GM19035 (cell line): Measurements from ENCODE around the gene NEURL3.
"Not testable (repeated sequence)": the region's sequence is repeated elsewhere in the genome, so short reads cannot be mapped to it uniquely, and the experiment has no call there.

Source experiments
- ATAC-seq: cut with Tn5 transposase; IDR thresholded peaks from one replicate; pipeline ENCODE4 v1.9.1; 2021; ENCODE audit not compliant: unreplicated experiment

Gene NEURL3

DNA sequence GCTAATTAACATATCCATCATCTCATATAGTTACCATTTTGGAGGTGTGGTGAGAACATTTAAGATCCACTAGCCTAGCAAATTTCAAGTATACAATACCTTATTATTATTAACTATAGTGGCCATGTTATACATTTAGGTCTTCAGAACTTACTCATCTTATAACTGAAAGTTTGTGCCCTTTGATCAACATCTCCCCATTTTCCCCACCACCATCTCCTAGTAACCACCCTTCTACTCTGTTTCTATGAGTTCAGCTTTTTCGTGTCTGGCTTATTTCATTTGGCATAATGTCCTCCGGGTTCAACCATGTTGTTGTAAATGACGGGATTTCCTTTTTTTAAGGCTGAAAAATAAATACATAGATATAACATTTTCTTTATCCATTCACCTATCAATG is 15.9 kb downstream of the NEURL3 start:
- no peak for ATAC-seq

DNA sequence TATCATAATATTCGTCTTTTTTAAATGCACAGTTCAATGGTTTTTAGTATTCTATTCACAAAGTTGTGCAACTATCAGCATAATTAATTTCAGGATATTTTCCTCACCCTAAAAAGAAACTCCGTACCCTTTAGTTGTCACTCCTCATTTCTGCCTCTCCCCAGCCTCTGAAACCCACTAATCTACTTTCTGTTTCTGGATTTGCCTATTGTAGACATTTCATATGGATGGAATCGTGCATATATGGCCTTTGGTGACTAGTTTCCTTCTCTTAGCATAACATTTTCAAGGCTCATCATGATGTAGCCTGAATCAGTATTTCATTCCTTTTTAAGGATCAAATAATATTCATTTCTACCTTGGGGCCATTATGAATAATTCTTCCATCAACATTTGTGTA is 18.5 kb downstream of the NEURL3 start:
- ATAC-seq = no peak

DNA sequence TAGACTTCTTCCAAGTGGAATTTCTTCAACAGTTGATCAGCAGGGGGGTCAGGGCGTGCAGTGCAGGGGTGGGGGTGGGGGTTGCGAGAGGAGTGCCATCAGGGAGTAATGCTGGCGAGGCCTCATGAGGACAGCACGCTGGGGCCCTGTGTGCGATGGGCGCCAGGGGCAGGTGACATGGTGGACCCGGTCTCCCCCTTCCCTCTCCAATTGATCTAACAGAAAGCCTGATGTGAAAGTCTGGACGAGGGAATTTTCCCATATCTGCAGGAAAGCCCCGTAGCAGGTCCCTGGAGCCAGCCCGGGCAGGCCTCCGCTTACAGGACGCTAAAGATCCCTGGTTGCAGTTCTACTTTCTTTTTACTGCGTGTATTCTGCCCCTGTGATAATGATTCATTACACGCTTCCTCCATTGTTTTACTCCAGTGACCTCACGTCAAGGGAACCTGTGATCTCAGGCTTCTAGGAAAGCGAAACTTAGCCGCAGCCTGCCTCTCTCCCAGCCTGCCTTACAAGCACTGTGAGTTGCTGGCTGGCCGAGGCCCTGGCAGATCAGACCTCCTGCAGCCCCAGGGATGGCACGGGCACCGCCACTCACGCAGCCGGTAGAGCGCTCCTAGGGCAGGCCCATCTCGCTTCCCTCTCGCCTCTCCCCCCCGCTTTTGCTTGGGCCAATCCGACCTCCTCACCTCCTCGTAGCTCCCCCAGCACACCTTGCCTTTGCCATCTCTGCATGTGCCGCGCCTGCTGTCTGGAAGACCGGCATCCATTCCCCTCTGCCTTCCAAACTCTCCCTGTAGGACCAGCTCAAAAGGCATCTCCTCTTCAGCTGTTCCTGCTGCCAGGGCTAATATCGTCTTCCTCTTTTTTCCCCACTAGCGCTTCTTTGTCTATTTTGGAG is 19.2 kb downstream of the NEURL3 start:
- ATAC-seq = peak; percentile 89

DNA sequence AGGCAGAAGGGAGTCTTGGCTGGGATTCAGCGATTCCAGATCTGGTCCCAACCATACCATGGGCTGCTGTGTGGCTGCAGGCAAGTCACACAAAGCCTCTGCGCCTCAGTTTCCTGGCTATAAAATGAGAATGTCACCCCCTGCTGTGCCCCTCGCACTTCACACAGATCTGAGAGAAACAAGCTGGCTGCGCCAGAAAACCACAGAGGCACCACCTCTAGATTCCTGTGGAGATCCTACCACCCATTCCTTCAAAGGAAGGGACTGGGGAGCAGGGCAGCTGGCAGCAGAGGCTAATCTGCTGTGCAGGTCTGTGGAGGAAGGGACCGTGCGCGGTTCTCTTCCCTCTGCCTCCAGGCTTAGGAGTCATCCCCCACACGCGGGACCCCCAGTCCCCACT is 19.8 kb downstream of the NEURL3 start:
- ATAC-seq = peak; percentile 6

DNA sequence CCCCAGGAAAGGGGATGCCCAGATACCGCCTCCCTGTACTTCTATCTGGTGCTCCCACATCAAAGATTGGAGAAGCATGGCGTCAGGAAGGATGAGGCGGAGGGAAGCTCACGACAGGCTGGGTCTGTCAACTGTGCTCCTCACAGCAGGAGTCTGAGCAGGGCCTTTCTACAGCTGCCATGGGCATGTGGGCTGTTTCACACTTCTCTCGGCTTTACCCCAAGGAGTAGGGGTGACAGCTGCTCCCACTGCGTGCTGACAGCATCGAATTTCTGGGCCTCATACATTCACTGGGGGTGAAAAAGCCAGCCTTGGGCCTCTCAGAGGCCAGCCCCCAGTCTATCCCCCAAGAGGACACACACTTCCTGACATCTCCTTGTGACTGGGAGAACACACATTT is 21.1 kb downstream of the NEURL3 start:
- ATAC-seq = no peak

DNA sequence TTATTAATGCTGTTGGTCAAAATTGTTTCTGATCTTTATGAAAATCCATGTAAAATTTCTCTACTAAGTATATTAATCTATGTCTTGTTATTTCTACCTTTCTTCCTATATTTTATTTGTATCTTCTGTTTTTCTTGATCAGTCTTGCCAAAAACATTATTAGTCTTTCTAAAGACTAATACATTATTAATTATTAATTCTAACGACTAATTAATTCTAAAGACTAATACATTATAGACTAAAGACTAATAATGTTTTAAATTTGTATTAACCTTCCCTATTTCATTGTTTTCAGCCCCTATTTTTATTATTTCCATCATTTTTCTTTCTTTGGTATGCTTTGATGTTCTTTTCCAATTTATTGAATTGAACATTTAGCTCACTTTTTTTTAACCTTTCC is 27.7 kb downstream of the NEURL3 start:
- no peak for ATAC-seq

DNA sequence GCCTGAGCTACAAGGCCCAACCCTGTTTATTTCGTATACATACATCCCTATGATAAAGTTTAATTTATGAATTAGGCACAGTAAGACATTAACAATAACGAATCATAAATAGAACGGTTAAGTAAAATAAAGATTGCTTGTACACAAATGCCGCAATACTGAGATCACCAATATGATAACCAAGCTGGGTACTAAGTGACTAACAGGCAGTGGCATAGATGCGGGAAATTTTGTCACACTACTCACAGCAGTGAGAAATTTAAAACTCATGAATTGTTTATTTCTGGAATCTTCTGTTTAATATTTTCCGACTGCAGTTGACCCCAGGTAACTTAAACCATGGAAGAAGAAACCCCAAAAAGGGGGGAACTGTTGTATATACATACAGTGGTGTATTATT is 33.4 kb downstream of the NEURL3 start:
- no peak for ATAC-seq

DNA sequence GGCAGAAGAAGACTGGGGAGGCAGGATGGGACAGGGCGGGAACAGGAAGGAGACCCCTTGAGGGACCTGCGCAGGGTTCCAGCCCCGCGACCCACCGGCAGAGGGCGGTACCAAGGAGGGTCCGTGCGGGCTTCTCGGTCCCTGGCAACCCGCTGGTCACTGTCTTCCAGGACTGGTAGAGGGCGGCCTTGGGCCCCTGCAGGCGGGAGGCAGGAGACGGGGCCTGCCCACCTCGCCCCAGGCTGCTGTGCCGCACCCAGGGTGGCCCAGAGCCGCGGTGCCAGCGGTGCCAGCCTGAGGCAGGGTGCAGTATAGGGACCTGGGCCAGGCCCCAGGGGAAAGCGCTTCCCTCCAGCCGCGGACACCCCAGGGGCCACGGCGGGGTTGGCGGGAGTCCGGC is 34.5 kb downstream of the NEURL3 start:
- no peak for ATAC-seq

DNA sequence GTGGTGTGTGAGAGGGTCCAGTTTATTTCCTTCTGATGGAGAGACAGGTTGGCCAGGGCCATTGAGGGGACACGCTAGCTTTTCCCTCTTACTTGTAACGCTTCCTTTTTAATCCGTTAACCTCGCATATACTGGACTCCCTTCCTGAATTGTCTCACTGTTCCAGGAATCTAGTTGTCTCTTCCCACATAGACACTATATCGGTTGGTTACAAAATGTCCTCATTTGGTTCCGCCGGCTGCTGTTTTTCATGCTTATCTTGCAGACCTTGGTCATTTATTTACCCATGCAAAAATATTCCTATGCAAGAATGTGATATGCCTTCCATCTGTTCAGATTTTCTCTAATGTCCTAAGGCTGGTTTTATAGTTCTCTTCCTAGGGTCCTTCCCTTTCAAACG is 35.0 kb downstream of the NEURL3 start:
- no peak for ATAC-seq

DNA sequence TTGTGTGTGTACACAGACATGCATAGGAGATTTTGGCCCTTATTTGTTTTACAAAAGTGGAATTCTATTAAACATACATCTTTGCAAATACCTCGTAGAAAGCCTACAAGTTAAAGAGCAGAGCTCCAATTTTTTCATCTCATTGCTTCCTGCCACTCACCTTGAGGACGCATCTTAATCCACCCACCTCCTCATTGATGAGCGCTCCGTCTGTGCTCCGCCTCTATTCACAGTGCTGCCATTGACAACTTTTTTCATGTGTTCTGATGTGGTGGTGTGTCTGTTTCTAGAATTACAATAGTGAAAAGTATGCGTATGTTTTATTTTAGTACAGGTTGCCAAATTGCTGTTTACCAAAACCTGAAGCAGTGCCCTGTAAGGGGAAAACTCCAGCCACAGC is 36.3 kb downstream of the NEURL3 start:
- ATAC-seq = no peak

DNA sequence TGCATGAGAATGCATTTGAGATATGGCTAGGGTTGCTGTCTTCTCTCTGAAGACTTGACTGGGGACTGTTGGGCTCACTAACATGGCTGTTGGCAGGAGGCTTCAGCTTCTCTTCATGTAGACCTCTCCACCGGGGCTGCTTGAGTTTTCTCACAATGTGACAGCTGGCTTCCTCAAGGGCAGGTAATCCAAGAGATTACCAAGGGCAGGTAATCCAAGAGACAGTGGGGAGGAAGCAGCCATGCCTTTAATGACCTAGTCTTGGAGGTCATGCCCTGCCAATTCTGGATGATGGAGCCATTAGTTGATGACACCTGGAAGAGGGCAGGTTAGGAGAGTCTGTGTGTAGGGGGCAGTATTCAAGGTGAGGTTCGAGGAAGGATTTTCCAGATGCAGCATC is 40.5 kb downstream of the NEURL3 start:
- no peak for ATAC-seq

DNA sequence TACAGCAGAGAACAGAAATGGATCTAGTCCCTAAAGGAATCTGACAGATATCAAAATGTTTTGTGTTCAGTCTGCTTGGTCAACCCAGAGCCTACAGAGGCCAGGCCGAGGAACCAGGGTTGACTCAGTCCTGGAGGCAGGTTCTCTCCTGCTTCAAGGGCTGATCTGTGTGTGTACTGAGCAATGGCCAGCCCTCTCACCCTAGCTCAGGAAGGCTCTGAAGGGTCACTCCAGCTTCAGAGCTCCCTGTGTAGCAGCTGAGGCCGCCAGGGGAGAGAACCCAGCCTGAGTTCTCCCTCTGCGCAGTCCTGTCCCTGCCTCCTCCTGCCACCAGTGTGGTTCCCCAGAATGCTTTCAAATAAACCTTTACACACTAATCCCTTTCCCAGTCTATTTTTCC is 41.1 kb downstream of the NEURL3 start:
- ATAC-seq = no peak

DNA sequence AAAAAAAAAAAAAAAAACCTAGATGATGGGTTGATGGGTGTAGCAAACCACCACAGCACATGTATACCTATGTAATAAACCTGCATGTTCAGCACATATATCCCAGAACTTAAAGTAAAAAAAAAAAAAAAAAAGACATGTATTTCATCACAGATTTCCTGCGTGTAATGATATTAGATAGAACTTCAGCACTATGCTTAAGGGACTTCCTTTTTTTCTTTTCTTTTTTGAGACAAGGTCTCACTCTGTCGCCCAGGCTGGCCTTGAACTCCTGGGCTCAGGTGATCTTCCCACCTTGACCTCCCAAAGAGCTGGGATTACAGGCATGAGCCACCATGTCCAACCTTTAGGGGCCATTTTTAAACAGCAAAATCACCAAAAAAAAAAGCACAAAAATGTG is 42.0 kb downstream of the NEURL3 start:
- no peak for ATAC-seq

DNA sequence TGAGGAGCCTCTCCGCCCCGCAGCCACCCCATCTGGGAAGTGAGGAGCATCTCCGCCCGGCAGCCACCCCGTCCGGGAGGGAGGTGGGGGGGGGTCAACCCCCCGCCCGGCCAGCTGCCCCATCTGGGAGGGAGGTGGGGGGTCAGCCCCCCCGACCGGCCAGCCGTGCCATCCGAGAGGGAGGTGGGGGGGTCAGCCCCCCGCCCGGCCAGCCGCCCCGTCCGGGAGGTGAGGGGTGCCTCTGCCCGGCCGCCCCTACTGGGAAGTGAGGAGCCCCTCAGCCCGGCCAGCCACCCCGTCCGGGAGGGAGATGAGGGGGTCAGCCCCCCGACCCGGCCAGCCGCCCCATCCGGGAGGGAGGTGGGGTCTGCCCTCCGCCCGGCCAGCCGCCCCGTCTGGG is 43.5 kb downstream of the NEURL3 start:
- ATAC-seq = not testable (repeated sequence)

DNA sequence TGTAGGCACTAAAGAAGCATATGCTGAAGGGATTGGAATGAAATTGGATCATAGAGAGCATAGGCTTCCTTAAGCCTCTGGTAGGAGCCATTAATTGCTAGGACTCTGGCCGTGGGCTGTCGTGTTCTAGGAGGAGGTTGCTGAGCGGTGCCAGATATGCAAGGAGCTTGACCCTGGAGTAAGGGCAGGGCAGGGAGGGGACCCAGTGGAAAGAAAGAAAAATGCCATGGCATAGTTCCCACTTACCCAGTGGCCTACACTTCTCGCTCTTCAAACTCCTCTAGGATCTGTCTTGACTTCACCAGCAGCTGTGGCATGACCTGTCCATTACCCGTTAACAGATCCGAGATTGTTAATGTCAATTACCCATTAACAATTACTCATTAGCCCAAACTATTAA is 53.1 kb downstream of the NEURL3 start:
- ATAC-seq = no peak

DNA sequence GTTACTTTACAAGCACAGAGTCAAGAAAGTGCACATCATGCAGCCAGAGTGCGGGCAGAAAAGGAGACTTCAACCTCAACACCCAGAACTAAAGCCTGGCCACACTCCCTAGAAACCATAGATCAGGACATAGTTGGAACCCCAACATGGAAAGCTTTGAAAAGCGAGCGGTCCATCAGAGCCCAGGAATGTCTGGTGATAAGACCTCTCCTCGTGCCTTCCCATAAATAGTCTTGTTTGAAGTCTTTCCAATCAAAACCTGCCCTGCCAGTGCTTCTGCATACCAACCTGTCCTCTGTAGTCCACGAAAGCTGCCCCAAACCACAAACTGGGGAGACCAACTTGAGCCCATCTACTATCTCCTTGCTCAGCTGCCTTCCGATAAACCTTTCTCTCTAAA is 55.5 kb downstream of the NEURL3 start:
- ATAC-seq = no peak

DNA sequence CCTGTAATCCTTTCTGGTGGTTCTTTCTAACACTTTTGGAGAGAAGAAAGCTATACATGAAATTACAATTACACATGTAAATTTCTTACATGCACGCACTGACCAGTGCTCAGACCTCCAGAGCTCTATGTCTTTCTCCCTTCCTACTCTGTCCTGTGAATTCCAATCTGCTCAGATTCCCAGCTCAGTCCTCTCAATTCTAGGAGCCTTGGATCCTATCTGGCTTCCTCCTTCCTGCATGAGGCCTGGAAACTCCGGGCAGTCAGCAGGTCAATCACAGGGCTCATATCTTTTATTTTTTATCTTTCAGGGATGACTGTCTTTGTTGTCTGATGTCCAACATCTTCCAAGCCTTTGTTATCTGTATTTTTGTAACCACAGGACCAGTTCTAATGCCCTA is 56.0 kb downstream of the NEURL3 start:
- ATAC-seq = no peak

DNA sequence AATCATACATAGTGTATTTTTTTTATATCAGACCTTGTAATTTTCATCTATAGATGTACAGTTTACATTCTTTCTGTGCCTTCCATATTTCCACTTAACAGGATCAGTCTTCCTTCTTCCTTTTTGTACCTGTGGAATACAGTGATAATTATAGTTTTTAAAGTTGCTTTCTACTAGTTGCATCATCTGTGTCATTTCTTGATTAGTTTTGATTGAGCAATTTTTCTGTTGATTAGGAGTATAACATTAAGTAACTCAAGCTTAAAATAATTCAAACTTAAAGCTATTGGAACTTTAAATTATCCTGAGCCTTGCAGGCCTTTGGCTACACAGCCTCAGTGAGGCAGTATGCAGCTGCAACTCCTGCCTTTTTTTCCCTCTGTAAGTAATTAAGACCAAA is 57.4 kb downstream of the NEURL3 start:
- no peak for ATAC-seq
